Measurements from ENCODE around the gene MTHFSD.

MTHFSD gene

GRCh38 chr16:86502856-86503748, 51.9 kb downstream of the MTHFSD start:
- no peak for DNase-seq (ENCODE audit: low read depth)

GRCh38 chr16:86501989-86502855, 52.8 kb downstream of the MTHFSD start:
- DNase-seq (ENCODE audit: low read depth), result no peak

- DNase-seq (ENCODE audit: low read depth), result no peak
Measured at GRCh38 chr16:86500708-86501510, 54.1 kb downstream of the MTHFSD start.

DNA sequence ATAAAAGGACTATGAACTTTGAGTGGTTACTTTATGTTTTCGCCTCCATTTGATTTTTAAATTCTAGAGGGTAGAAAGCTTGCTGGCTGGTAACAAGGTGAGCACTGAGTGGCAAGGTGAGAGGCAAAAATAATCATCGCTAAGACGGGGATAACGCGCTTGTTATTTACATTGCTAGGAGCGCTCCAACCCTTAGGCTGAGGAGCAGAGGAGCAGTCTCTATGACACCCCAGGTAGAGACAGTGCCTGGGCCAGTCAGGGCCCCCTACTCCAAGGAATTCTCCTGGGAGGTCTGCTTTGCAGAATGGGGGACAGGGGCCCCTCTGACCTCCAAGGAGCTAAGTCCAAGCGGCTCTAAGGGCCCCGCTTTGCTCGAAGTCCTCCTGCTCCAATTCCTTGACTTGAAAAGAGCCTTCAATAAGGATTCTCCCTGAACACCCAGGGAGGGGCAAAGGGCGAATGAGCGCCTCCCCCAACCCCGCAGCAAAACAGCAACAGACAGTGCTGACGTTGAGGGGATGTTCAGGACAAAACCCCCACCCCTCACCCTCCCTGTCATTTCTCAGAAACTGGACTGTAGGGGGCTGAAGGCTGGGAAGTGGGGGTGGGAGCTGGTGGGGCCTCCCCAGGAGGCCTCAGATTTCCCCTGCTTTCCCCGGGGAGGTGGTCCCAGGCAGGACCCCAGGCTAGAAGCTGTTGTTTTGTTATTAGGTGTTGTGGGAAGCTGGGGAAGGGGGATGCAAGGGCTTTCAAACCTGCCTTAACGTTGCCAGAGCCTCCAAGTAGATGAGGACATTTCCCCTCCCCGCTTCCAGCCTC, 54.9 kb downstream of the MTHFSD start:
- DNase-seq (ENCODE audit: low read depth), result no peak

- no peak for DNase-seq (ENCODE audit: low read depth)
Measured at GRCh38 chr16:86499440-86499786, 55.6 kb downstream of the MTHFSD start.

- DNase-seq (ENCODE audit: low read depth), result no peak
Measured at GRCh38 chr16:86498671-86499439, 56.2 kb downstream of the MTHFSD start.

DNA sequence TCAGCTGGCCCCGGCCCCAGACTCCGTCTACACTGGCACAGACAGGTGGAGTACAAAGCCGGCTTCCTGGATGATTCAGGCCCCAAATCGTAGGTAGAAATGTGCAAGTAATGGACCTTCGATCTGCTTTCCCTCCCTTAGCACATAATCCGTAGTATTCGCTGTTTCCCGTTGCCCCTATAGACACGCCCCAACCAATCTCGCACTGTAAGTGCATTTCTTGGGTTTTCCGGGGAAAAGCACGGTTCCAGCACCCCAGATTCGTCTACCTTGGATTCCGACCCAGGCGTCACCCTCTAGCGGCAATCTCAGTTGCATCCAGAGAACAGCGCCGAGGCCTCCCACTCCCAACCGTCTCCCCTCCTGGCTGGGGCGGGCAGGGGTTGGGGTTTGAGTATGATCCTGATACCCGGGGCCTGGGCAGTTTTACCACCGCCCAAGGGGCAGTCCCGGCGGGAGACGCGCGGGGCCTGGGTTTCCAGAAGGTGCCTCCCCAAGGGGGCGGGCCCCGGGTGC, 56.8 kb downstream of the MTHFSD start:
- no peak for DNase-seq (ENCODE audit: low read depth)

DNA sequence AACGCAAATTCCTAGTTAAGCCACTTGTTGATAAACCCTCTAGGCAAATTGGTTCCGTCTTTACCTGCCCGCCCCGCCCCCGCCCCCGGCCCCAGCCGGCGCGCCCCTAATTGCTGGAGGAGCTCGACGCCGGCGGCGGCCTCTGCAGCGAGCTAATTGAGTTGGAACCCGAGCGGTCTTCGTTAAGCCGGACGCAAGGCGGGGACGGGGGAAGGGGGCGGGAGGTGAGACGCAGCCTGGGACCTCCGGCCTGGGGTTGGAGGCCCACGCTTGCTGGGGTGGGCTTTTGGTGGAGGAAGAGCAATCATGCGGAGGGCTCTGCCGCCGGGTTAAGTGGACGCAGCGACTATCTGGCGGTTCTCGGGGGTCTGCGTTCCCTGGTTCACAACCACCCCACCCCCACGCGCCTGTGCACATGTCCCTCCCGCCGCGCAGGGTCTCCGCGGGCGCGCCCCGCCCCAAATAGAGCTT, 57.4 kb downstream of the MTHFSD start:
- DNase-seq (ENCODE audit: low read depth), result no peak

GRCh38 chr16:86496929-86497461, 58.0 kb downstream of the MTHFSD start:
- DNase-seq (ENCODE audit: low read depth), result no peak

DNA sequence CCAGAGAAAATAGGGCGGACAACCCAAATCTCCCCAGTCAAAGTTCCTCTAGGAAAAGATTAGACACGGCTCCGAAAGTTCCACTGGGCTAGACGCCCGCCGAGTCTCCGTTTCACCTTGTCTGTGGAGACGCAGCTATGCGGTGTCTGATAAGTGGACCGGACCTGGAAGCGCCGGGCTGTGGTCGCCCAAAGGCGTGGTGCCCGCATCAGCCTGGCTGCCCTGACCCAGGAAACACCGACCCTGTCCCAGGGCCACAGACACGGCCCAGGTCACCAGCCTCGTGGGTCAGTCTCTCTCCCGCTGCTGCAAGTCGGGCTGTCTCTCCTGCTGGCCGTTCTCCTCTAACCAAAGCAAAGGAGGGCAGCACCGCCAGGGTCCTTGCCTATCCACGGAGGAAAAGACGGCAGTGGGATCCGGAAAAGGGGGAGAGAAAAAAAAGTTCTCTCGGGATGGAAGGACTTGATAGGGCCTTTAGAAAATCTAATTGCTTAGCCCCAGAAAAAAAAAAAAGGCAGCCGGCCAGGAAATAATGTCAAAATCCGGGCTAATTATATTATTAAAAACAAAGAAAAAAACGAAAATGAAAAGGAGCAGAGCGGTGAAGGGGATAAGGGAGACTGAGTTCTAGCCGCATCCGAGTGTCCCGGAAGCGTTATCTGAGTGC, 58.6 kb downstream of the MTHFSD start:
- no peak for DNase-seq (ENCODE audit: low read depth)

- no peak for DNase-seq (ENCODE audit: low read depth)
Measured at GRCh38 chr16:86495756-86496261, 59.2 kb downstream of the MTHFSD start.

- no peak for DNase-seq (ENCODE audit: low read depth)
Measured at GRCh38 chr16:86495357-86495701, 59.7 kb downstream of the MTHFSD start.

DNA sequence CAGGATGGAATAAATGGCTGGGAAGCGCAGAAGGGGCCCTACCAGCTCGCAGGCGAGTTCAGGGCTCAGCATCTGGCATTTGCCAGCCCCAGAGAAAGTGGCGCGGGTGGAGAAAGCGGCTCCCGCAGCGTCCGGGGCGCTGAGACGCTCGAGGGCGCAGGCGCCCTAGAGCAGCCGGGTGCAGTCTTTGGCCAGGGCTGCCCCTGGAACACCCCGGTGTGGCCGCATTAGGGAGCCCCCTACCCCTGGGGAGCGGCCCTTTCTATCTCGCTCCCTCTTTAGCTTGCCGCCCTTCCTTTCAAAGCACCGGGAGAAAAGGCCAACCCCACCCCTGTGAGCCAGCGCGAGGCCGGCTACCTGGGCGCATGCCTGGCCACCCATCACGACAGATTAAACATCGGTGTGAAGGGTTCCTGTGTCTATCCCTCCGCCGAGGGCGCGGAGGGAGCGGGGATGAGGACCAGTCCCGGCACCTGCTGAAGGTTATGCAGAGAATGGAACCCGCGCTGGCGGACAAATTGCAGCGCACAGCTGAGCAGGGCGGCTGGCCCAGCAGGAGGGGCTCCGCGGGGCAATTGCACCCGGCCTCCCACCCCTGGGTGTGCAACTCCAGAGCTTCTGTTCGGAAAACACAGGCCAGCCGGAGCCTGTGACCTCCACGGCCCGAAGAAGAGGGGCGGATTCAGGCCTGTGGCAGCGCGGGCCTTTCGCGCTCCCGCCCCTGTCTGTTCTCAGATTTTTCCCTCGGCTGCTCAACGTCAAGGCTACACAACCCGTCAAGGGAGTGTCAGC, 60.3 kb downstream of the MTHFSD start:
- DNase-seq (ENCODE audit: low read depth), result no peak

- no peak for DNase-seq (ENCODE audit: low read depth)
Measured at GRCh38 chr16:86494039-86494564, 60.9 kb downstream of the MTHFSD start.

DNA sequence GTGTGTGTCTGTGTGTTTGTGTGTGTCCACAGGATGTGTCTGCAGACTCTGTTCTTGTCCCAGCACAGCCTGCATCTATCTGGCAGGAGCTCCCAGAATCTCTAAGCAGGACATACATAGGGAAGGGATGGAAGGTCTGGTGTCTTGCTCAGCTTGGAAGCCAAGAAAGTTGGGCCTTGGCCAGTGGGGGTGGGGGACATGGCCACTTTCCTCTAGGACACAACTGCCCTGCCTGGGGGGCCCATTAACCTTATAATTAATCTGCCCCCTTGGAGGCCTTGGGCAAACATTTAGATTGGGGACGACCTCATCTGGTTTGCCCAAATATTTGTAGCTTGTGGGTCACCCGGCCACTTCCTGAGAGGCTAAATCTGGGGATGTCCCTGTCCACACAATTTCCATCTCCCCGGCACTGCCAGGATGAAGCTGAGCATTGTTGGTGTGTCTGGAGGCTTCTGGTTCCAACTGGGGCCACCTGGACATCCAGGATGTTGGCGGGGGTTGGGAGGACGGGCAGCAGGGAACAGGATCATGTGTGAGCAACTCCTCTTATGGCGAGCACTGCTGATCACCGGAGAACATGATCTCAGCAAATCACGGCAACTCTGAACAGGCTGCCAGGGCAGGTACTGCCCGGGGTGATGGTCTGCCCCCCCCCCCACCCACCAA, 61.9 kb downstream of the MTHFSD start:
- no peak for DNase-seq (ENCODE audit: low read depth)

DNA sequence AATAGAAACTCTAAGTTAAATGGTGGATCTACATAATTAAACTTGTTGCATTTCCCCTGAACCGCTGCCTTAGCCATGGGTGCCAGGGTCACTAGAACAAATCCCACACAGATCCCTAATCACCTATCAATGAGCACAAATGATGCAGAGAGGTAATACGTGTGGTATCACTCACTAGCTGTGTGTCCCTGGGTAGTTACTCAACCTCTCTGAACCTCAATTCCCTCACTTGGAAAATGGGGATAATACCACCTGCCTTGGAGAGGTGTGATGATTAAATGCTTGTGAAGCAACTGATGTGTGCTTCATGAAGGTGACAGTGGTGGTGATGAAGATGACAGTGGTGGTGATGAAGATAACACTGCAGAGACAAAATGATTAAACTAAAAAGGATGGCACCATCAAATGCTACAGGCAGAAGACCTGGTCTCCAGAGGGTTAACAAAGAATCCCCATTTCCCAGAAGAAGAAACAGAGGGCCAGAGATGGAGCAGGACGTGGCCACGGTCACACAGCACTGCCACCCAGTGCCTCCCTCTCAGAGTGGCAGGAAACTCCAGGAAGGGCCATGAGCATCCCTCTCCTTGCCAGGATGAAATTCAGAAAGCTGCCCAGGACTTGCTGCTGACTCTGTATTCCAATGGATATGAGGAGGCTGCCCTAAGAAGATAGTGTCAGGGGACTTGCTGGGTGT, 62.6 kb downstream of the MTHFSD start:
- no peak for DNase-seq (ENCODE audit: low read depth)

DNA sequence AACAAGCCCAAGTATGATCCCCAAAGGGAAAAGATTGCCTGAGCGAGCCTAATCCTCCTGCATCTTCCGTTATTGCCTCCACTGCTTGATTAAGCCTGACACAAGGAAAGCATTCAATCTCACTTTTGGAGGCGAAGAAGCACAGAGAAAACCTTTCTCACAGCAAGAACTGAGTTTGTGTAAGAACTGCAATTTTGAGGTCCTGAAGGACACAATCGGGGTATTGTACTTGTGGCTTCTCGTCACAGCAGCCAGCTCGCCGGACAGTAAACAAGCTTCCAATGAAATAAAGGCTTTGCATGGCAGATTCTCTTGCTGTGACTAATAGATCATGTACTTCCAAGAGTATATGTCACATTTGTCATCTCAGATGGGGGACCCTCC, 63.4 kb downstream of the MTHFSD start:
- DNase-seq (ENCODE audit: low read depth), result no peak
